Activated naive CD4-positive, alpha-beta T cell treated with anti-CD3 and anti-CD28 coated beads, Interleukin-2, amount 10 ng/mL, durations not matched to agents 7 days and 5 days (primary cell): ENCODE data around the gene PHGDH.

Experiments used
- CTCF ChIA-PET: fragments of 350-600 bp; sonication (Branson Sonifier 250); formaldehyde crosslinking; loops from one replicate; lab custom pipeline; 2021; ENCODE audit warnings: antibody characterized with exemption; lab: Charles Lee
- DNase-seq: peaks from one replicate; pipeline ENCODE4 v3.0.0-alpha.2; 2020
- H3K27ac Mint-ChIP-seq: one replicate; pipeline ENCODE4 v1.8.0; 2021; ENCODE audit warnings: mild to moderate bottlenecking, moderate library complexity, mixed read lengths
- H3K27me3 Mint-ChIP-seq: one replicate; pipeline ENCODE4 v1.8.0; 2021; ENCODE audit warnings: mild to moderate bottlenecking, mixed read lengths
- H3K36me3 Mint-ChIP-seq: one replicate; pipeline ENCODE4 v1.8.0; 2021; ENCODE audit warnings: mixed read lengths
- H3K4me1 Mint-ChIP-seq: one replicate; pipeline ENCODE4 v1.8.0; 2021; ENCODE audit warnings: mixed read lengths
- H3K4me3 Mint-ChIP-seq: one replicate; pipeline ENCODE4 v1.8.0; 2021; ENCODE audit warnings: mild to moderate bottlenecking, moderate library complexity, mixed read lengths
- H3K9me3 Mint-ChIP-seq: one replicate; pipeline ENCODE4 v1.8.0; 2021; ENCODE audit warnings: mixed read lengths

The PHGDH gene

DNA sequence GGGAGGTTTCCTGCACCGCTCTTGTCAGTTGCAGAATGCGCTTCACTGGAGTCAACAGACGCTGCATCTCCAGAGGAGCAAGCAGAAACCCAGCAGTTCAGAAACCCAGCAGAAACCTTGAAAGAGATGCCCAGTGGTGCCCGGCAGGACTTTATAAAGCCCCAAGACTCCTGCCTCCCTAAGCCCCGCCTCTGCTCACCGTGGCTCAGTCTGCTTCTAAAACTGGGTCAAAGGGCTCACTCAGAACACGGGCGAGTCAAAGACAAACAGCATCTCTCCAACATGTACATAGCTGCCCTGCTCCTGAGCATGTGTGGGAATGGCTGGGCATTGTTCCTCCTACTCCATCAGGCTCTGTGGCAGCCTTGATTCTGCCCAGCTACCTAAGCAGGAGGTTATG, 57.0 kb downstream of the PHGDH start, which contains the start of gene HMGCS2:
TSS of gene HMGCS2 (minus strand) at position 128 of the 400 bp plus-strand sequence. CDS start at position 67, 61 bp downstream.
- no peaks in the 10 kb centered on the region for H3K36me3 Mint-ChIP-seq
- no peaks in the 10 kb centered on the region for H3K9me3 Mint-ChIP-seq
- peaks cover 38% of the 10 kb centered on the region for H3K27me3 Mint-ChIP-seq
- no peak within 1 kb of the TSS for H3K27ac Mint-ChIP-seq
- H3K4me1 Mint-ChIP-seq, result no peaks in the 10 kb centered on the region
- no peak for DNase-seq
- no peak within 1 kb of the TSS for H3K4me3 Mint-ChIP-seq
- CTCF ChIA-PET, result interaction anchor here (1.2 kb wide), 1 partner anchor 24 kb away, joined by 3 read pairs; no protein-coding TSS in a partner anchor

GRCh38 chr1:119771016-119771415, 59.3 kb downstream of the PHGDH start:
- CTCF ChIA-PET, result interaction anchor here (1.5 kb wide), 1 partner anchor 27 kb away, joined by 9 read pairs; no protein-coding TSS in a partner anchor
- Mint-ChIP-seq H3K9me3 (no peaks in the 10 kb centered on the region), H3K27ac (no peak overlapping the region), H3K4me3 (no peak overlapping the region), H3K36me3 (no peaks in the 10 kb centered on the region), H3K4me1 (no peaks in the 10 kb centered on the region), H3K27me3 (peaks cover 35% of the 10 kb centered on the region)
- no peak for DNase-seq

GRCh38 chr1:119771770-119772169, 60.0 kb downstream of the PHGDH start:
- no peak for DNase-seq
- peaks cover 28% of the 10 kb centered on the region for H3K27me3 Mint-ChIP-seq
- H3K36me3 Mint-ChIP-seq, result no peaks in the 10 kb centered on the region
- no peak overlapping the region for H3K4me3 Mint-ChIP-seq
- no peaks in the 10 kb centered on the region for H3K9me3 Mint-ChIP-seq
- CTCF ChIA-PET, result interaction anchor here (1.5 kb wide), 1 partner anchor 28 kb away, joined by 9 read pairs; no protein-coding TSS in a partner anchor
- H3K27ac Mint-ChIP-seq, result no peak overlapping the region
- H3K4me1 Mint-ChIP-seq, result no peaks in the 10 kb centered on the region

- no peaks in the 10 kb centered on the region for H3K9me3 Mint-ChIP-seq
These were observed 60.6 kb downstream of the PHGDH start for GRCh38 chr1:119772298-119772697.

DNA sequence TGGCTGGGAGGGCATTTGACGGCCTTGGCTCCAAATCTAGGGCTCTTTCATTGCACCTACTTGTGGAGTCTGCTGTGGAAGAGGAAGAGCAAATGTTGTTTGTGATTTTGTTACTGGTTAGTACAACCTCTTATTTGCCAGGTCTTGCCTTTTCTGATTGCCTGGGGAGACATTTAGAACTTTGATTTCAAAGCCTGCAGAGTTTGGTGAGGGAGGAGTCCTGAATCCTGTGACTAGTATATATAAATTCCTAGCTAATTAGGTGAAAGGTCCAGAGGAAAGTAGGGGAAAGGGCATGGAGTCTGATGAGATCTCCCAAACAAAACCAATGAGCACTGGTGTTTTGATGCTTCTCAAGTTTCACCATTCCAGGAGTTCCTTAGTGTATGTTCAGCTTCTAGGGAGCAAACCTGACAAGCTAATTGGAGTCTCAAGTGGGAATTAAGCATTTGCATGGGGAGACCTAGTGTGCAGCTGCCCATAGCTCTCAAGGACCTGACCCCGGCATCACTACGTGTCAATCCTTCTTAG, 62.0 kb downstream of the PHGDH start:
- CTCF ChIA-PET, result no interaction called here
- Mint-ChIP-seq H3K27ac (no peak overlapping the region), H3K4me3 (no peak overlapping the region), H3K36me3 (no peaks in the 10 kb centered on the region), H3K27me3 (peaks cover 18% of the 10 kb centered on the region), H3K9me3 (no peaks in the 10 kb centered on the region), H3K4me1 (no peaks in the 10 kb centered on the region)
- DNase-seq, result no peak

More at GRCh38 chr1:119772298-119772697, 60.6 kb downstream of the PHGDH start:
- Mint-ChIP-seq H3K4me3 (no peak overlapping the region), H3K36me3 (no peaks in the 10 kb centered on the region), H3K27me3 (peaks cover 23% of the 10 kb centered on the region), H3K27ac (no peak overlapping the region), H3K4me1 (no peaks in the 10 kb centered on the region)
- CTCF ChIA-PET, result interaction anchor here (1.5 kb wide), 1 partner anchor 28 kb away, joined by 9 read pairs; no protein-coding TSS in a partner anchor
- no peak for DNase-seq

DNA sequence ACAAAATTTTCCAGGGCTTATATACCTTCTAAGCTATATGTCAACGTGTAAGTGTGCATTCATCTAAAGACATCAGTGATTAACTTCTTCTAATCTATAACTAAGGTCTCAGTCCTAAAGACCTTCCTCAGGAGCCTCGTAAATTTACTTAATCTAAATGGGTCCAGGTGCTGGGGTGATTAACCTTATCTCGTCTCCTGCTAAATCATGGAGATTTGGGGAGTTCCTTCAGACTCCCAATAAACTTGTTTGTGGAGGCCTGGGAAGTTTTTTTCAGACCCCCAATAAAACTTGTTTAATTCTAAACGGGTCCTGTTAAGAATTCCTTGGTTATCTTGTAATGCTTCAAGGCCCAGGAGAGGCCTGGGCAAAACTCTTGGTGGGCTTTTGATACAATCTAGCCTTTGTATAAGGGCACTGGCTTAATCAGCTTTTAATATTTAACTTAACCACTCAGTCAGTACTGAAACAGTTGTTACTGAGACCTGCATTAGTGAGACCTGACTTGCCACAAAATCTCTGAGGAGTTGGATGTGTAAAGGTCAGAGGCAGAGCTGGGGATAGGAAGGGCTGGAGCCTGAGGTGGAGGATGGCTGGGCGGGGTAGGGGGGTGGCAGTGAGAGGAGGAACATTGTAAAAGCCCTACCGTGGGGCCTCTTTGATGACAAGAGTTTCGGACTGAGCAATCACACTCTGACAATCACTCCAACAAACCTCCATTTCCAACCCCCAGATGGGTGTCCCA, 63.2 kb downstream of the PHGDH start:
- H3K9me3 Mint-ChIP-seq, result no peaks in the 10 kb centered on the region
- no peak overlapping the region for H3K4me3 Mint-ChIP-seq
- no peaks in the 10 kb centered on the region for H3K36me3 Mint-ChIP-seq
- CTCF ChIA-PET, result no interaction called here
- H3K27ac Mint-ChIP-seq, result no peak overlapping the region
- no peak for DNase-seq
- peaks cover 25% of the 10 kb centered on the region for H3K27me3 Mint-ChIP-seq
- H3K4me1 Mint-ChIP-seq, result no peaks in the 10 kb centered on the region

DNA sequence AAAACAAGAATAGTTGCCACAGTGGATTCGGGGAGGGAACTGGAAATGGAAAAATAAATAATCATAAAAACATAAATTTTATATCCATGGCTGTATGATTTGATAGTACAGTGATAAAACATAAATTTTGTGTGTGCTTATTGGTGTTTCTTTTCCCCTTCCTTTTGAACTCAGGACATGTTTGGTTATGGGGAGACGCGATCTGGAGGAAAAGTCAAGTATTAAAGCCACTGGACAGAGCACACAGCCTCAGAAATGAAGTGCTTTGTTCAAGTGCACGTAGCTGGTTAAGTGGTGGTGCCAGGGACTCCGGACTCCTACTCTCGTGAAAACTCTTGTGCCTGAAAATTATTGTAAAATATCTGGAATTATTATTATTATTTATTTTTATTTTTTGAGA, 66.6 kb downstream of the PHGDH start:
- CTCF ChIA-PET, result no interaction called here
- H3K4me1 Mint-ChIP-seq, result peaks cover 5% of the 10 kb centered on the region
- H3K27ac Mint-ChIP-seq, result no peak overlapping the region
- H3K9me3 Mint-ChIP-seq, result no peaks in the 10 kb centered on the region
- no peaks in the 10 kb centered on the region for H3K36me3 Mint-ChIP-seq
- peaks cover 56% of the 10 kb centered on the region for H3K27me3 Mint-ChIP-seq
- no peak overlapping the region for H3K4me3 Mint-ChIP-seq
- no peak for DNase-seq

- no peak overlapping the region for H3K4me3 Mint-ChIP-seq
- CTCF ChIA-PET, result no interaction called here
- H3K27me3 Mint-ChIP-seq, result peaks cover 59% of the 10 kb centered on the region
- H3K9me3 Mint-ChIP-seq, result no peaks in the 10 kb centered on the region
- DNase-seq, result no peak
- H3K27ac Mint-ChIP-seq, result no peak overlapping the region
- H3K36me3 Mint-ChIP-seq, result no peaks in the 10 kb centered on the region
- peaks cover 7% of the 10 kb centered on the region for H3K4me1 Mint-ChIP-seq
These were observed 67.3 kb downstream of the PHGDH start for GRCh38 chr1:119778886-119779560.

GRCh38 chr1:119779869-119780356, 68.2 kb downstream of the PHGDH start:
- Mint-ChIP-seq H3K36me3 (no peaks in the 10 kb centered on the region), H3K9me3 (no peaks in the 10 kb centered on the region), H3K4me1 (peaks cover 8% of the 10 kb centered on the region), H3K27me3 (peaks cover 61% of the 10 kb centered on the region), H3K27ac (no peak overlapping the region), H3K4me3 (no peak overlapping the region)
- CTCF ChIA-PET, result no interaction called here
- no peak for DNase-seq

DNA sequence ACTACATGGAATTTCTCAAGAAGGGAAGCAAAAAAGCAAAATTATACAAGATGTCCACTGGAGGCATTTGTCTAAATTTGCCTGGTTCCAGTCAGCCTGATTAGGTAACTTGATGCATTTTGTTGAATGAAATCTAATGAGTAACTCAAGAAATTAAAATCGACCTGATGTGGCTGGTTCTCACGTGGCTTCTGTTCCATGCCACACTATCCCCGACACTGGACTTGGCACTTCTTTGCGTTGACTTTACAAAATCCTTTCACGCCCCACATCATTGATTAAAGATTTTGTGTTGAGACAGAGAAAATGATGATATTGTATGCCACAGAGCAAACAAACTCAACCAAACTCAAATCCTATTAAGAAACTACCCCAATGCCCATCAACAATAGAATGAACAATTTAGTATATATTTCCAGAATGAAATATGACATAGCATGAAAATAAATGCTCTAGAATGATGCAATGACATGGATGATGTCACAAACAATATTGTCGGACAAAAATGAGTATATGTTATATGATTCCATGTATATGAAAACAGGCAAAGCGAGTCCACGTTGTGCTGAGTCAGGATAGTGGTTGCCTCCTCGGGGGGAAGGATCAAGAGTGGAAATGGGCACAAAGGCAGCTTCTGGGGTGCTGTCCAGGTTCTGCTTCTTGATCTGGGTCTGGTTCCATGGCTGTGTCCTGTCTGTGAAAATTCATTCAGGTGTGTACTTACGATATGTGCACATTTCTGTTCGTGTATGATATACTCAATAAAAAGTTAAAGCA, 69.9 kb downstream of the PHGDH start:
- Mint-ChIP-seq H3K27ac (no peak overlapping the region), H3K36me3 (no peaks in the 10 kb centered on the region), H3K27me3 (peaks cover 55% of the 10 kb centered on the region), H3K9me3 (no peaks in the 10 kb centered on the region), H3K4me1 (peaks cover 23% of the 10 kb centered on the region), H3K4me3 (no peak overlapping the region)
- CTCF ChIA-PET, result interaction anchor here (0.8 kb wide), 1 partner anchor 153 kb away, joined by 3 read pairs; no protein-coding TSS in a partner anchor
- no peak for DNase-seq

DNA sequence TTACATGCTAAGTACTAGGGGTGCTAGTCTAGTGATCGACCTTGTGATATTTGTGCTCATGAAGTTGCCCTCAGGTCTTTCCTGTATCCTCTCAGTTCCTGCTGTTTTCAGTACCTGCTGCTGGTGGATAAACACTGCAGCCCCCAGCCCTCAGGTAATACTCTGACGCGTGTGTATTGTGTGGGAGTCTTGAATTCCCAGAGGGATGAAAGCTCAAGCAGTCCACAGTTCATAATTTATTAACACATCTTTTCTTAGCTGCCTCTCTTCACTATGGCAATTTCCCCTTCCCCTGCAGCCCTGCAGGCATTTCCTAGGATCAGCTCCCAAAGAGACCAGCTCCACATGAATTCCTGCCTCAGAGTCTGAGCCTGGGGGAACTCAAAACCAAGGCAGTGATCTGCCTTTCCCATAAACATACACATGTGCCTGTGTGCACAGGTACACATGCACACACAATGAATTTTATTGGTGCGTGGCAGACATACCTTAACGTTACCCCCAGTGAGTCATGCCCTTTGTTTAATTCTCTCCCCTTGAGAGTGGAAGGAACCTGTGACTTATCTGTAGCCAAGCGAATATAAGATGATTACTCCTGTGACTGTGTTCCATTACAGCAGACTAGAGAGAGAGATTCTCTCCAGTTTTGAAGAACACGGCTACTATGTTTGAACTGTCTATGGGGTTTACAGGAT, 71.0 kb downstream of the PHGDH start:
- Mint-ChIP-seq H3K9me3 (no peaks in the 10 kb centered on the region), H3K4me1 (peaks cover 29% of the 10 kb centered on the region), H3K36me3 (no peaks in the 10 kb centered on the region), H3K27ac (no peak overlapping the region), H3K27me3 (peaks cover 55% of the 10 kb centered on the region), H3K4me3 (no peak overlapping the region)
- CTCF ChIA-PET, result interaction anchor here (0.9 to 1.4 kb wide), 2 partner anchors 28 to 39 kb away, joined by 3 to 5 read pairs; partner anchors contain the start of gene REG4
- DNase-seq, result no peak

GRCh38 chr1:119783354-119784185, 71.8 kb downstream of the PHGDH start:
- Mint-ChIP-seq H3K27ac (no peak overlapping the region), H3K9me3 (no peaks in the 10 kb centered on the region), H3K36me3 (no peaks in the 10 kb centered on the region), H3K4me3 (no peak overlapping the region), H3K4me1 (peaks cover 31% of the 10 kb centered on the region), H3K27me3 (peaks cover 55% of the 10 kb centered on the region)
- CTCF ChIA-PET, result interaction anchor here (0.9 to 1.4 kb wide), 3 partner anchors 25 to 40 kb away, joined by 3 to 5 read pairs (median 3); partner anchors contain the start of gene REG4
- no peak for DNase-seq
